ENCODE data around the gene USP51. TPM values are rescaled to one million over a fixed set of nuclear protein-coding genes. Genes with fewer than 3 reads are reported as not detected.
"Not testable (repeated sequence)": the region's sequence is repeated elsewhere in the genome, so short reads cannot be mapped to it uniquely, and the experiment has no call there.

Gene USP51
- polyA plus RNA-seq, 1 donor (not counting 4 experiments of a cell fraction or from before 2014, with no cell fraction given) = 0.28 TPM

- Histone ChIP-seq H3K9me1 (ENCODE audit: control insufficient read depth, extremely low read depth, insufficient read depth, low read length) (no peaks in the 10 kb centered on the region), H3K27ac (ENCODE audit: control insufficient read depth, insufficient read depth, low read length) (no peak overlapping the region), H4K20me1 (ENCODE audit: control insufficient read depth, extremely low read depth, insufficient read depth, low read length) (no peaks in the 10 kb centered on the region), H3K4me3 (ENCODE audit: control insufficient read depth in 2 of 3, extremely low read depth in 1 of 3, insufficient read depth in 2 of 3, low read depth in 1 of 3, low read length in 3 of 3) (no peak overlapping the region), H3K4me2 (ENCODE audit: control insufficient read depth, extremely low read depth, insufficient read depth, low read depth, low read length) (no peak overlapping the region), H3K79me2 (ENCODE audit: control insufficient read depth, insufficient read depth, low read length) (no peaks in the 10 kb centered on the region), H3K9ac (ENCODE audit: control insufficient read depth, extremely low read depth, insufficient read depth, low read length) (no peak overlapping the region), H3K4me1 (ENCODE audit: control insufficient read depth, extremely low read depth, insufficient read depth, low read length) (no peaks in the 10 kb centered on the region), H3K27me3 (ENCODE audit: control insufficient read depth, extremely low read depth, insufficient read depth, low read length) (no peaks in the 10 kb centered on the region), H3K36me3 (ENCODE audit: control insufficient read depth in 2 of 2, extremely low read depth in 1 of 2, insufficient read depth in 2 of 2, low read length in 2 of 2) (no peaks in the 10 kb centered on the region), H3K9me3 (ENCODE audit: control insufficient read depth, low read depth, low read length) (no peaks in the 10 kb centered on the region), H2AFZ (ENCODE audit: control insufficient read depth, low read length) (no peak overlapping the region)
- dilution Hi-C loops (cut with MboI; ENCODE audit: extremely low pct_ligation_motif_present, low sequenced_read_pairs) = no loop called here
- no peak for DNase-seq (ENCODE audit: low read depth, low spot score)
- no peak for FAIRE-seq
- TF ChIP-seq EZH2 (IDR thresholded peaks at IDR 0.05; ENCODE audit: low read length) (no peak), CTCF (optimal IDR thresholded peaks at IDR 0.05 in 1 of 3, IDR thresholded peaks at IDR 0.05 in 1 of 3, conservative IDR thresholded peaks at IDR 0.05 in 1 of 3; ENCODE audit: extremely low read depth in 1 of 3, insufficient read depth in 2 of 3, low read length in 3 of 3) (no peak)
Measured at GRCh38 chrX:55521687-55522086, 32.0 kb upstream of the USP51 start.

- dilution Hi-C loops (cut with MboI; ENCODE audit: extremely low pct_ligation_motif_present, low sequenced_read_pairs); H3K79me2 ChIP-seq (ENCODE audit: control insufficient read depth, insufficient read depth, low read length); H3K4me3 ChIP-seq (ENCODE audit: control insufficient read depth in 2 of 3, extremely low read depth in 1 of 3, insufficient read depth in 2 of 3, low read depth in 1 of 3, low read length in 3 of 3); H3K9ac ChIP-seq (ENCODE audit: control insufficient read depth, extremely low read depth, insufficient read depth, low read length); DNase-seq (ENCODE audit: low read depth, low spot score); H3K4me1 ChIP-seq (ENCODE audit: control insufficient read depth, extremely low read depth, insufficient read depth, low read length); H3K4me2 ChIP-seq (ENCODE audit: control insufficient read depth, extremely low read depth, insufficient read depth, low read depth, low read length); H3K36me3 ChIP-seq (ENCODE audit: control insufficient read depth in 2 of 2, extremely low read depth in 1 of 2, insufficient read depth in 2 of 2, low read length in 2 of 2); H3K9me1 ChIP-seq (ENCODE audit: control insufficient read depth, extremely low read depth, insufficient read depth, low read length); FAIRE-seq; H2AFZ ChIP-seq (ENCODE audit: control insufficient read depth, low read length); H3K27me3 ChIP-seq (ENCODE audit: control insufficient read depth, extremely low read depth, insufficient read depth, low read length); H3K27ac ChIP-seq (ENCODE audit: control insufficient read depth, insufficient read depth, low read length); H3K9me3 ChIP-seq (ENCODE audit: control insufficient read depth, low read depth, low read length); H4K20me1 ChIP-seq (ENCODE audit: control insufficient read depth, extremely low read depth, insufficient read depth, low read length): not testable (repeated sequence)
Measured at GRCh38 chrX:55516794-55517481, 27.3 kb upstream of the USP51 start.

DNA sequence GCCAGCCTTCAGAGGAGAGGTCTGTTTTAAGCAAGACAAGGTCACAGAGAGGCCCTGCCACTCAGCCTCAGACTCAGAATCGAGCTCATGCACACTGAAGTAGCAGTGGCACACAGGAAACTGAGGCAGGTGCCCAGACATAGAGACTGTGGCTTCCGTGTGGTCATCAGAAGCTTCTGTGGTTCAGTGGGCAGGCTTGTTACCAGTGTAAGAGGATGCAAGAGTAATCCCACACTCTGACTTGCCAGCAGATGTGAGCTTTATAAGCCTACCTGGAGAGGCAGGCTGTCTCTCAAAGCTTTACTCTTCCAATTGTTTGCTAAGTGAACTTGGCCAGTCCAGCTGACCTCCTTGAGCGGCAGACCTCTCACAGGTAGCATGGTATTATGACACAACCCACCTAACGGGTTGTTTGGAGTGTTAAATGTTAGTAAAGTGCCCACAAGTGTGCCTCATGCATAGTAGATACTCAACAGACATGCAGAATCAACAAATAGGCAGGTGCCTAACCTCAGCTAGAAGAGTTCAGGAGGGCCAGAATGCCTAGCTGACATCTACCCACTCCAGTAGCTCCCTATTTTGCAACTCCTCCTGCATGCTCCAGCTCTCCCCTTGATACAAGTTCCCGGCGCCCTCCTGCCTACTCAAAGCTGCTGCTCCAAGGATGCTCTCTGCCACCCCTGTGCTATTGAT lies 23.5 kb upstream of the USP51 start:
- not testable (repeated sequence) for FAIRE-seq; H4K20me1 ChIP-seq (ENCODE audit: control insufficient read depth, extremely low read depth, insufficient read depth, low read length)

GRCh38 chrX:55508410-55509152 lies 18.9 kb upstream of the USP51 start:
- dilution Hi-C loops (cut with MboI; ENCODE audit: extremely low pct_ligation_motif_present, low sequenced_read_pairs); H3K9ac ChIP-seq (ENCODE audit: control insufficient read depth, extremely low read depth, insufficient read depth, low read length); H3K36me3 ChIP-seq (ENCODE audit: control insufficient read depth in 2 of 2, extremely low read depth in 1 of 2, insufficient read depth in 2 of 2, low read length in 2 of 2); H3K27ac ChIP-seq (ENCODE audit: control insufficient read depth, insufficient read depth, low read length); H3K4me2 ChIP-seq (ENCODE audit: control insufficient read depth, extremely low read depth, insufficient read depth, low read depth, low read length); H3K4me1 ChIP-seq (ENCODE audit: control insufficient read depth, extremely low read depth, insufficient read depth, low read length); H4K20me1 ChIP-seq (ENCODE audit: control insufficient read depth, extremely low read depth, insufficient read depth, low read length); H3K27me3 ChIP-seq (ENCODE audit: control insufficient read depth, extremely low read depth, insufficient read depth, low read length); FAIRE-seq; H3K79me2 ChIP-seq (ENCODE audit: control insufficient read depth, insufficient read depth, low read length); H3K4me3 ChIP-seq (ENCODE audit: control insufficient read depth in 2 of 3, extremely low read depth in 1 of 3, insufficient read depth in 2 of 3, low read depth in 1 of 3, low read length in 3 of 3); H3K9me1 ChIP-seq (ENCODE audit: control insufficient read depth, extremely low read depth, insufficient read depth, low read length); H2AFZ ChIP-seq (ENCODE audit: control insufficient read depth, low read length); H3K9me3 ChIP-seq (ENCODE audit: control insufficient read depth, low read depth, low read length); DNase-seq (ENCODE audit: low read depth, low spot score): not testable (repeated sequence)

More for the DNA sequence above, 23.5 kb upstream of the USP51 start:
- H3K9me1 ChIP-seq (ENCODE audit: control insufficient read depth, extremely low read depth, insufficient read depth, low read length); dilution Hi-C loops (cut with MboI; ENCODE audit: extremely low pct_ligation_motif_present, low sequenced_read_pairs); DNase-seq (ENCODE audit: low read depth, low spot score); H3K36me3 ChIP-seq (ENCODE audit: control insufficient read depth in 2 of 2, extremely low read depth in 1 of 2, insufficient read depth in 2 of 2, low read length in 2 of 2); H2AFZ ChIP-seq (ENCODE audit: control insufficient read depth, low read length); H3K4me1 ChIP-seq (ENCODE audit: control insufficient read depth, extremely low read depth, insufficient read depth, low read length); H3K27ac ChIP-seq (ENCODE audit: control insufficient read depth, insufficient read depth, low read length); H3K9ac ChIP-seq (ENCODE audit: control insufficient read depth, extremely low read depth, insufficient read depth, low read length); H3K9me3 ChIP-seq (ENCODE audit: control insufficient read depth, low read depth, low read length); H3K4me3 ChIP-seq (ENCODE audit: control insufficient read depth in 2 of 3, extremely low read depth in 1 of 3, insufficient read depth in 2 of 3, low read depth in 1 of 3, low read length in 3 of 3); H3K79me2 ChIP-seq (ENCODE audit: control insufficient read depth, insufficient read depth, low read length); H3K4me2 ChIP-seq (ENCODE audit: control insufficient read depth, extremely low read depth, insufficient read depth, low read depth, low read length); H3K27me3 ChIP-seq (ENCODE audit: control insufficient read depth, extremely low read depth, insufficient read depth, low read length): not testable (repeated sequence)

All from keratinocyte (primary cell).